HG03196 (cell line): ENCODE measurements around the gene ANAPC2.

Experiments used
- ATAC-seq: cut with Tn5 transposase; IDR thresholded peaks from one replicate; pipeline ENCODE4 v1.9.1; 2021; ENCODE audit not compliant: unreplicated experiment

Gene ANAPC2

GRCh38 chr9:137178201-137178938 lies 10.0 kb downstream of the ANAPC2 start:
- ATAC-seq: no peak

- no peak for ATAC-seq
These were observed 11.8 kb downstream of the ANAPC2 start for GRCh38 chr9:137176302-137177182.

GRCh38 chr9:137175345-137175961 lies 12.9 kb downstream of the ANAPC2 start:
- no peak for ATAC-seq

DNA sequence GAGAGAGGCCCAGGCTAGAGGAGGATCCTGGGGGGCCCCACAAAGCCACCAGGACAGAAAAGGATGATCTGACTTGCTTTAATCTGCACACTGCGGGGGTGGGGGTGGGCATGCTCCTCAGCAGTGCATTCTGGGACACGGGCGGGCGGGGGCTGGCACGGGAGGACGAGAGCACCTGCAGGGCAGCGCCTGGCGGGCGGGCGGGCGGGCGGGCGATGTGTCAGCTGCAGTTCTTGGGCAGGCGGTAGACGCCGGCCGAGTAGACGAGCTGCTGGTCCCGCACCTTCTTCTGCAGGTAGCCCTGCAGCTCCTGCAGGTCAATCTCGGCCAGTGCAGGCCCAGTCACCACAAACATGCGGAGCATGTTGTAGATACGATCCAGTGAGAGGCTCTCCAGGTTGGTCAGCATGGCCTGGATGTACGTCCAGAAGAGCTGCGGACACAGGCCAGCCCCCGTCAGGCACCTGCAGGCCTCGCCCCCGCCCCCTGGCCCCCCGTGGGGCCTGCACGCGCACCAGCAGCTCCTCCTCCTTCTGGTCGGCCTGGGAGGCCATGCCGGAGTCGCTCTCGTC lies 13.6 kb downstream of the ANAPC2 start:
- no peak for ATAC-seq

DNA sequence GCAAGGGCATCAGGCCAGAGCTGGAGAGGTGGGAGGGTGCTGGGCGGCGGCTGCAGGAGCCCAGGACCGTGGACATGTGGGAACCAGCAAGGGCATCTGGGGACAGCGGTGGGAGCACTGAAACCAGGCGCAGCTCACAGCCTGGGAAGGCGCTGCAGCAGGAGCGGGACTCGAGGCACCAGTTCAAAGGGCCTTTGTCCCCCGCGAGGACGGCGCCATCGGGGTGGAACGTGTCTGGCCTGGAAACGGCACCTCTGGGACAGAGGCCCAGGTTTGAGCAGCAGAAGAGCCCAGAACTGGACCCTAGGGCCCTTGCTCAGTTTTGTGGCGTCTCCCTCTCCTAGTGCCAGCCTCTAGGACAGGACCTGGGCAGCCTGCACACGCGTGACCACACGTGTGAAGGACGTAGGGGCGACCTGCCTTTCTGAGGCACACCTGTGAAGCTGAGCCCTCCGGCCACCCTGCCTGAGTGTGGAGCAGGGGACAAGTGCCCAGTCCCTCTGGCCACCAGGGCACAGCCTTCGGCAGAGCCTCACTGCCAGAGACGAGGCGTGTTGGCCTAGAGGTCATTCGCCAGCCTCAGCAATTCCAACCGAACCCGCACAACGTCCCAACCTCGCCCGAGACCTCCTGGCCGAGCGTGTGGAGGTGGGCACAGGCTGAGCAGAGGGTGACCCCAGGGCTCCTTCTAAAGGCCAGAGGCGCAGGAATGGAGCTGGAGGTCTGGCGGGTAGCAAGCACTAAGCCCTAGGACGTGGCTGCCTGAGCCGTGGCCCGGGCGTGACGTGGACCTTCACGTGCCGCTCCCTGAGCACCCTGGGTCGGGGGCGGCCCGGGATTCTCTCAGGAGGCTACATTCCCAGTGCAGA lies 14.3 kb downstream of the ANAPC2 start:
- no peak for ATAC-seq

DNA sequence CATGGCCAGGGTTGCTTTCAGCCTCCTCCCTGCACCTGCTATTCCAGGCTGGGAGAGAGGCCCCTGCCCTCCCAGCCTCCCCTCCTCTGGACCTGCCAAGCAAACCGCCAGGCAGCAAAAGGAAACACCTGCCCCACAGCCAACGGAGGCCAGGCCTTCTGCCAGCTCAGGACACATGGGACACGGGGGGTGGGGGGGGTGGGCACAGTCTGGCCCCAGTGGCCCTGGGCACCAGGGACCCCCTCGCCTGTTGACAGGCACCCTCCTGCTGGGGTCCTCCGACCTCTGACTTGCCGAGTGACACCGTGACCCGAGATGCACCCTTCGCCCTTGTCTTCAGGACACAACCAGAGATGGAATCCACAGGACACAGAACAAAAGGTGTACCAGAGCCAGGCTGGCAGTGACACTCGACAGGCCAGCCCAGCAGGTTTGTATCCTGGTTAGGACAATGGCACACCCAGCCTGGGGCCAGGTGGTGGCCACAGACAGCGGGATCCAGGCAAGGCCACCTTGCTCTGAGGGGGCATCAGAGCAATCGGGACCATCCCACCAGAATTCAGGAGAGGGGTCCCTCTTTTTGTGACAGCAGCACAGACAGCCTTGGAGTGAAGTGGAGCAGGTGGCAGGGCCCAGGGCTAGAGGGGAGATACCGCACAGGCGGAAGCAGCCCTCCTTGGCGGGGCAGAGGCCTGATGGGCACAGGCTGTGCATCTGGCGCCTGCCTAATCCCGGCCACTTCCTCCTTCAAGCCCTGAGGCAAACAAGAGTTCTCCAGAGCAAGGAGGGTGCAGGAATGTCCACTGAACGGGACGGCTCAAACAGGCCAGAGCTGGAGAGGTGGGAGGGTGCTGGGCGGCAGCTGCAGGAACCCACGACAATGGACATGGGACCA lies 15.2 kb downstream of the ANAPC2 start:
- ATAC-seq: no peak

- no peak for ATAC-seq
These were observed 17.0 kb downstream of the ANAPC2 start for GRCh38 chr9:137171149-137171900.

DNA sequence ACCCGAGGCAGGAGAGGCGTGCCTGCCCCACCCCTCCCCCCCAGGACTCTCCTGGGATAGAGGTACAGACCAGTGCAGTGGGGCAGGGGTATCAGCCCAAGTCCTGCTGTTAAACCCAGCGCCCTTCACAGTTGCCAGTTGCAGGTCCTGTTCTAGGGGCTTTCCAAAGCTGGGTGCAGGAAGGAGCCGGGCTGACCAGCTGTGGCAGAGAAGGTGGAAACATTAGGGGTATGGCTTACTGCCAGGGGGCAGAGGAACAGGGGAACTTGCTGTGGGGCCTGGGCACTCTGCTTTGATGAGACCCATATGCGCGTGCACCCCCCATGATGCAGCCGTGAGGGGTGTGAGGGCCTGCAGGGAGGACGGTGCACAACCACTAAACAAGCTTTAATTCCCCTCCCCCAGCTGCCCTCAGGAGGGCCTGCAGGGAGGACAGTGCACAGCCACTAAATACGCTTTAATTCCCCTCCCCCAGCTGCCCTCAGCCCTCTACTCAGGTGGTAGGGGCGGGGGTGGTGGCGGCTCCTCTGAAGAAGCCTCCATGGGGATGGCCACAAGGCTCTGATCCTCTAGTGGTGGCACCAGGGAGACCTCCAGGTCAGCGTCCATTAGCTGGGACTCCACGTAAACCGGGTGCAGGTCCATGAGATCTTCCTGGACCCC lies 17.7 kb downstream of the ANAPC2 start:
- ATAC-seq: no peak

GRCh38 chr9:137169896-137170358 lies 18.4 kb downstream of the ANAPC2 start, which contains the start of gene LRRC26:
Gene LRRC26, minus strand, starts transcription at chr9:137170051. Its CDS starts 108 bp downstream, at chr9:137169943.
- ATAC-seq: no peak

- no peak for ATAC-seq
These were observed 19.2 kb downstream of the ANAPC2 start for GRCh38 chr9:137168904-137169856.

DNA sequence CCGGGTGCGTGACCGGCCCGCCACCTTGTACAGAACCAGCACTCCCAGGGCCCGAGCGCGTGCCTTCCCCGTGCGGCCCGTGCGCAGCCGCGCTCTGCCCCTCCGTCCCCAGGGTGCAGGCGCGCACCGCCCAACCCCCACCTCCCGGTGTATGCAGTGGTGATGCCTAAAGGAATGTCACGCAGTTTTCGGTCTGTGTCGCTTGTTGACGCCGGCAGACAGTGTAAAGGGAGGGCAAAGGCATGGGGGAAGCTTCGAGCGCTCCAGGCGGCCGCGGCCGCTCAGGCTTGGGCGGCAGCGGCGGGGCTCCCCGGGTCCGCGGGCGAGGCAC lies 19.8 kb downstream of the ANAPC2 start:
- ATAC-seq: no peak

DNA sequence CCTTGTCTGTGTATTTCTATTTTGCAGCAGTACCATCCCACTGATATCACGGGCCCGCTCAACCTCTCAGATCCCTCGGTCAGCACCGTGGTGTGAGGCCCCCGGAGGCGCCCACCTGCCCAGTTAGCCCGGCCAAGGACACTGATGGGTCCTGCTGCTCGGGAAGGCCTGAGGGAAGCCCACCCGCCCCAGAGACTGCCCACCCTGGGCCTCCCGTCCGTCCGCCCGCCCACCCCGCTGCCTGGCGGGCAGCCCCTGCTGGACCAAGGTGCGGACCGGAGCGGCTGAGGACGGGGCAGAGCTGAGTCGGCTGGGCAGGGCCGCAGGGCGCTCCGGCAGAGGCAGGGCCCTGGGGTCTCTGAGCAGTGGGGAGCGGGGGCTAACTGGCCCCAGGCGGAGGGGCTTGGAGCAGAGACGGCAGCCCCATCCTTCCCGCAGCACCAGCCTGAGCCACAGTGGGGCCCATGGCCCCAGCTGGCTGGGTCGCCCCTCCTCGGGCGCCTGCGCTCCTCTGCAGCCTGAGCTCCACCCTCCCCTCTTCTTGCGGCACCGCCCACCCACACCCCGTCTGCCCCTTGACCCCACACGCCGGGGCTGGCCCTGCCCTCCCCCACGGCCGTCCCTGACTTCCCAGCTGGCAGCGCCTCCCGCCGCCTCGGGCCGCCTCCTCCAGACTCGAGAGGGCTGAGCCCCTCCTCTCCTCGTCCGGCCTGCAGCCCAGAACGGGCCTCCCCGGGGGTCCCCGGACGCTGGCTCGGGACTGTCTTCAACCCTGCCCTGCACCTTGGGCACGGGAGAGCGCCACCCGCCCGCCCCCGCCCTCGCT lies 20.4 kb downstream of the ANAPC2 start:
- no peak for ATAC-seq

DNA sequence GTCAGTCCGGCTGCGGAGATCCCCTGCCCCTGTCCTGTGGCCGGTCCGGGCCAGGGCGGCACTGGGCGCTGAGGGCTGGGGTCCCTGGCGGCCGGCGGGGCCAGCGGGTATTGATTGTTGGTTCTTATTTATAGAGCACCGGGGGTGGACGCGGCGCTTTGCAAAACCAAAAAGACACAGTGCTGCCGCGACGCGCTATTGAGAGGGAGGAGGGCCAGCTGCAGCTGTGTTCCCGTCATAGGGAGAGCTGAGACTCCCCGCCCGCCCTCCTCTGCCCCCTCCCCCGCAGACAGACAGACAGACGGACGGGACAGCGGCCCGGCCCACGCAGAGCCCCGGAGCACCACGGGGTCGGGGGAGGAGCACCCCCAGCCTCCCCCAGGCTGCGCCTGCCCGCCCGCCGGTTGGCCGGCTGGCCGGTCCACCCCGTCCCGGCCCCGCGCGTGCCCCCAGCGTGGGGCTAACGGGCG lies 21.0 kb downstream of the ANAPC2 start:
- no peak for ATAC-seq

- no peak for ATAC-seq
These were observed 21.8 kb downstream of the ANAPC2 start for GRCh38 chr9:137166380-137167229.

DNA sequence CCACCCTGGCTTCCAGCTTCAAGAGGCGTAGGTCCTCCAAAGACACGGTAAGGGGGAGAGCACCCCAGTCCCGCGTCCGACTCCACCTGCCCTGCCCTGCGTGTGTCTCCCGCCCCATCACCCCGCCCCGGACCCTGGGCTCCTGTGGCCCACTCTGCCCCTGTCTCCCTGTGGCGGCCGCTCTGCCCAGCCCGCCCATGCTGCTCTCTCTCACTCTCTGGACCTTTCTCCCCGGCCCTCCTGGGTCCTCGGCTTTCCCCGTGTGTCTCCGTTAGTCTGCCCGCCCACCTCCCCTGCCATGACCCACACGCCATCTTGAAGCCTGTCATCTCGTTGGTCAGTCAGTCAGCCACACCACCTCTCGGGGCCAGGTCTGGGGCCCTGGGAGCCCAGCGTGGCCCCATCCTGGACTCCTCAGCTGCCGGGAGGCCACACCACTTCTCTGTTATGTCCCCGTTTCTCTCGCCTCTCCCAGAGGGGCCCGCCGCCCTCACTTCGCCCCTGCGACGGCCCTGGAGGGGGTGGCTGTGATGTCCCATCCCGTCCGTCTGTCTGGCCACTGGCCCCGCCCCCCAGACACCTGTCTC lies 23.0 kb downstream of the ANAPC2 start:
- no peak for ATAC-seq
